A549 (cell line): Measurements from ENCODE around the gene AIF1L.

Experiments used
- EP300 ChIP-seq, 2 experiments: fragments of >200 bp; sonication (Bioruptor Twin); formaldehyde crosslinking; IDR thresholded peaks; 2 replicates in 1 of 2; 3 replicates in 1 of 2; pipeline ENCODE4 v1.6.1; 2016 to 2017
- HOXA7 ChIP-seq: fragments of 250-450 bp; sonication (Bioruptor Pico); IDR thresholded peaks from 2 replicates; pipeline ENCODE4 v1.5.0; 2020; ENCODE audit warnings: mild to moderate bottlenecking, moderate library complexity
- JUN ChIP-seq, 2 experiments: fragments of >200 bp; sonication (Bioruptor Twin); formaldehyde crosslinking; IDR thresholded peaks; 2 replicates in 1 of 2; 3 replicates in 1 of 2; pipeline ENCODE4 v1.6.1; 2016 to 2017
- NPAS2 ChIP-seq: fragments of 250-450 bp; sonication (Bioruptor Pico); IDR thresholded peaks from 2 replicates; pipeline ENCODE4 v1.8.0; 2022; ENCODE audit warnings: mild to moderate bottlenecking, moderate library complexity, borderline replicate concordance
- POLR2A ChIP-seq: IDR thresholded peaks from 2 replicates; pipeline ENCODE4 v1.6.1; 2012; ENCODE audit warnings: mild to moderate bottlenecking, low read length
- SMC3 ChIP-seq: fragments of >200 bp; sonication (Bioruptor Twin); formaldehyde crosslinking; IDR thresholded peaks from 3 replicates; pipeline ENCODE4 v1.6.1; 2018; ENCODE audit warnings: inconsistent platforms
- TF ChIP-seq, protein P1 (sequence below): fragments of >200 bp; sonication (Bioruptor Twin); formaldehyde crosslinking; IDR thresholded peaks from 3 replicates; pipeline ENCODE4 v1.5.1; 2016
- TF ChIP-seq, protein P2 (sequence below): IDR thresholded peaks from 2 replicates; pipeline ENCODE4 v1.6.1; 2012
- TF ChIP-seq, protein P3 (sequence below): fragments of 200-600 bp; sonication (generic); IDR thresholded peaks from 2 replicates; pipeline ENCODE4 v1.6.1; 2016; ENCODE audit warnings: antibody characterized with exemption, mild to moderate bottlenecking, moderate library complexity

DNA sequence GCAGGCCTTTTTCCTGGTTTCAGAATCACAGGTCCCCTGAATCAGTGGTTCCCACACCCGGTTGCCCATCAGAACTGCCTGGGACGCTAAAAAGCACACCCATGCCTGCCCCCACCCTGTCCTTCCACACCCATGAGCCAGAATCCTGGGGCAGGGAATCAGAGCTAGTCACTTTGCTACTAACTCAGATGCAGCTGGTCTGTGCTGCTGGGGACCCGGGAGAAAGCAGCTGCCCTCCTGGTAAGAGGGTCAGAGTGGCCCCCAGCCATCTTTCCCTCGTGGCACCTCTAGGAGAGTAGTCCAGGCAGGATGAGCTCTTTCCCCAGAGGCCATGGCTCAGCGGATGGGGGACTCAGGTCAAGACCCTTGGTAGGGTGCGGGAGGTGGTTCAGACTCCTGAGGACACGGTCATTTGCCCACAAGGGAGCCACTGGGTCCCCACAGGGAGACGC, 17.8 kb downstream of the AIF1L start:
- TF ChIP-seq JUN (IDR thresholded peaks at IDR 0.05) (no peak), EP300 (IDR thresholded peaks at IDR 0.05) (no peak), NPAS2 (no peak), POLR2A (no peak), HOXA7 (CRISPR knock-in tag) (no peak), SMC3 (no peak)
- TF ChIP-seq, protein P1, sequence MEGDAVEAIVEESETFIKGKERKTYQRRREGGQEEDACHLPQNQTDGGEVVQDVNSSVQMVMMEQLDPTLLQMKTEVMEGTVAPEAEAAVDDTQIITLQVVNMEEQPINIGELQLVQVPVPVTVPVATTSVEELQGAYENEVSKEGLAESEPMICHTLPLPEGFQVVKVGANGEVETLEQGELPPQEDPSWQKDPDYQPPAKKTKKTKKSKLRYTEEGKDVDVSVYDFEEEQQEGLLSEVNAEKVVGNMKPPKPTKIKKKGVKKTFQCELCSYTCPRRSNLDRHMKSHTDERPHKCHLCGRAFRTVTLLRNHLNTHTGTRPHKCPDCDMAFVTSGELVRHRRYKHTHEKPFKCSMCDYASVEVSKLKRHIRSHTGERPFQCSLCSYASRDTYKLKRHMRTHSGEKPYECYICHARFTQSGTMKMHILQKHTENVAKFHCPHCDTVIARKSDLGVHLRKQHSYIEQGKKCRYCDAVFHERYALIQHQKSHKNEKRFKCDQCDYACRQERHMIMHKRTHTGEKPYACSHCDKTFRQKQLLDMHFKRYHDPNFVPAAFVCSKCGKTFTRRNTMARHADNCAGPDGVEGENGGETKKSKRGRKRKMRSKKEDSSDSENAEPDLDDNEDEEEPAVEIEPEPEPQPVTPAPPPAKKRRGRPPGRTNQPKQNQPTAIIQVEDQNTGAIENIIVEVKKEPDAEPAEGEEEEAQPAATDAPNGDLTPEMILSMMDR = no peak
- TF ChIP-seq, protein P2, sequence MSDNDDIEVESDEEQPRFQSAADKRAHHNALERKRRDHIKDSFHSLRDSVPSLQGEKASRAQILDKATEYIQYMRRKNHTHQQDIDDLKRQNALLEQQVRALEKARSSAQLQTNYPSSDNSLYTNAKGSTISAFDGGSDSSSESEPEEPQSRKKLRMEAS = no peak
- TF ChIP-seq, protein P3, sequence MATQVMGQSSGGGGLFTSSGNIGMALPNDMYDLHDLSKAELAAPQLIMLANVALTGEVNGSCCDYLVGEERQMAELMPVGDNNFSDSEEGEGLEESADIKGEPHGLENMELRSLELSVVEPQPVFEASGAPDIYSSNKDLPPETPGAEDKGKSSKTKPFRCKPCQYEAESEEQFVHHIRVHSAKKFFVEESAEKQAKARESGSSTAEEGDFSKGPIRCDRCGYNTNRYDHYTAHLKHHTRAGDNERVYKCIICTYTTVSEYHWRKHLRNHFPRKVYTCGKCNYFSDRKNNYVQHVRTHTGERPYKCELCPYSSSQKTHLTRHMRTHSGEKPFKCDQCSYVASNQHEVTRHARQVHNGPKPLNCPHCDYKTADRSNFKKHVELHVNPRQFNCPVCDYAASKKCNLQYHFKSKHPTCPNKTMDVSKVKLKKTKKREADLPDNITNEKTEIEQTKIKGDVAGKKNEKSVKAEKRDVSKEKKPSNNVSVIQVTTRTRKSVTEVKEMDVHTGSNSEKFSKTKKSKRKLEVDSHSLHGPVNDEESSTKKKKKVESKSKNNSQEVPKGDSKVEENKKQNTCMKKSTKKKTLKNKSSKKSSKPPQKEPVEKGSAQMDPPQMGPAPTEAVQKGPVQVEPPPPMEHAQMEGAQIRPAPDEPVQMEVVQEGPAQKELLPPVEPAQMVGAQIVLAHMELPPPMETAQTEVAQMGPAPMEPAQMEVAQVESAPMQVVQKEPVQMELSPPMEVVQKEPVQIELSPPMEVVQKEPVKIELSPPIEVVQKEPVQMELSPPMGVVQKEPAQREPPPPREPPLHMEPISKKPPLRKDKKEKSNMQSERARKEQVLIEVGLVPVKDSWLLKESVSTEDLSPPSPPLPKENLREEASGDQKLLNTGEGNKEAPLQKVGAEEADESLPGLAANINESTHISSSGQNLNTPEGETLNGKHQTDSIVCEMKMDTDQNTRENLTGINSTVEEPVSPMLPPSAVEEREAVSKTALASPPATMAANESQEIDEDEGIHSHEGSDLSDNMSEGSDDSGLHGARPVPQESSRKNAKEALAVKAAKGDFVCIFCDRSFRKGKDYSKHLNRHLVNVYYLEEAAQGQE = no peak
